ENCODE data around the gene MEIS1.

DNA sequence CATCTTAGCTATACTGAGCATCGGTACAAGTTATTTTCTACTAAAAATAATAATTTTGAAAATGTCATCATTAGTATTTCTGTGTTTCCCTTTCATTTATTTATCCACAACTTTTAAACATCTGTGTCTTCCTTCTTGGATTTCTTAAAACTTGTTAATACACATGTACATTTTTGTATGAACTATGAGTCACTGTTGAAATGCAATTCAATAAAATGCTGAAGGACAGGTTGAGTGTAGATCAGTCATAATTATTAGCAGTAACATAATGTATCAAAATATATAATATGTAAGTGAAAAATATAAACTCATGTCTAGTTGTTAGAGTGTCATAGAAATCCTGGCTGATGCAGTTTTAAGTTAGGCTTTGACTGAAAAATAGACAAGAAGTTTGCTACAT is 115.9 kb downstream of the MEIS1 start:
- TF ChIP-seq POLR2A (IDR thresholded peaks at IDR 0.05; ENCODE audit: low read depth, low read length) (no peak), POLR2AphosphoS5 (IDR thresholded peaks at IDR 0.05; ENCODE audit: low read depth, low read length) (no peak)

All from GM12892 (cell line).